ENCODE measurements around the gene PTPRC. TPM values are rescaled to one million over a fixed set of nuclear protein-coding genes. Genes with fewer than 3 reads are reported as not detected.

Gene PTPRC
- total and polyA plus RNA-seq, 5 donors from 2014 or later = 946 to 1,099 (median 1,070) TPM

DNA sequence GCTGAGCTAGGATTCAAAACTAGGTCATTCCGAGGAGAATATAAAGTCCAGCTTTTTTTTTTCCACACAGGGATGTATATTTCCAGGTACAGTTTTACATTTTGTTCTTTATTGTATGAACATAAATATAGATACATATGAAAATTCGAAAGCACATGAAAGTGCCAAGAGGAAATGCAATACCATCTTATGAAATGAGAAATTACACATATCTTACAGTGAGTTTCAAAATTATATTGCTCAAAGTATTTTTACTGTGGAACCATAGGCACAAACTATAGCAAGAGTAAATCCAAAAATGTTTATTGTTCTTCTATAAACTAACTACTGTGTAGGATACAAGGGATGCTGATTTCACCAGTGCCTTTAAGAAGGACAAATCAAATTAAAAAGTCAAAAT is 39.0 kb downstream of the PTPRC start:
- peaks cover 22% of the 10 kb centered on the region for H3K36me3 ChIP-seq (ENCODE audit: control insufficient read depth, insufficient read depth, low read length)
- Mint-ChIP-seq H3K36me3 (peaks cover 46% of the 10 kb centered on the region), H3K4me1 (peaks cover 61 to 90% (median 74%) of the 10 kb centered on the region in 4 donors), H3K9me3 (no peaks in the 10 kb centered on the region), H3K27me3 (peaks cover 11% of the 10 kb centered on the region), H3K27ac (peak overlapping the region; percentile 97 to 99 (median 98)), H3K4me3 (peak overlapping the region; percentile 80 to 97 (median 88))
- H3K27ac ChIP-seq (ENCODE audit: insufficient read depth, low read length, poor library complexity, severe bottlenecking) = peak overlapping the region; percentile 97
- H3K4me3 ChIP-seq (ENCODE audit: low read depth, low read length) = peak overlapping the region; percentile 80
- no peak for DNase-seq
- no peak for ATAC-seq (ENCODE audit: low read depth in 2 of 2)
- H3K27me3 ChIP-seq (ENCODE audit: control insufficient read depth, insufficient read depth, low read length) = no peaks in the 10 kb centered on the region
- H3K9me3 ChIP-seq (ENCODE audit: control insufficient read depth in 2 of 2, low read length in 2 of 2) = no peaks in the 10 kb centered on the region
- H3K4me1 ChIP-seq (ENCODE audit: control insufficient read depth, insufficient read depth, low read length, poor library complexity, severe bottlenecking) = peaks cover 95% of the 10 kb centered on the region

DNA sequence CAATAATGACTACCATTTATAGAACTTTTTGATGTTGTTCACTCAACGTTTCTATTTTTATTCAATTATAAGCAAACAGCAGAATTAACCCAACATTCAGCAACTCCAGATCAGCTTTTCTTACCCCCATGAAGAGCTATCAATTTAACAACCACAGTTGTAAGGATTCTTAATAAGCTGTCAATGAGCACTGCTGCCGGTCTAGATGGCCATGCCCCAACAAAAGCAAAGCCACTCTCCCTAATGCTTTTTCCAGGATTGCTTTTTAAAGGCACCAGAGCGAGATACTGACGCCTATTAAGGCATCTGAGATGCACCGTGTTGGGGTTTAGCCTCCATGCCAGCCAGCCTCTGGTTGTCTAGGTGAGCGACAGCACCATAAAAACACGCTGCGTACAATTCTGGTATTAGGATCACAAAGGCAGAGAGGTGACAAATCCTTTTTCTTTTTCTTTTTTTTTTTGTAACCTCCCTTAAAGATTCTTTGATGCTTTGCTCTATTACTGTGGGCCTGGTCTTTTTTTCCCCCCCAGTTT is 39.5 kb downstream of the PTPRC start:
- Mint-ChIP-seq H3K27ac (peak overlapping the region; percentile 97 to 99 (median 98)), H3K4me3 (peak overlapping the region; percentile 80 to 97 (median 88)), H3K4me1 (peaks cover 59 to 90% (median 73%) of the 10 kb centered on the region in 4 donors), H3K36me3 (peaks cover 43% of the 10 kb centered on the region), H3K27me3 (peaks cover 11% of the 10 kb centered on the region), H3K9me3 (no peaks in the 10 kb centered on the region)
- no peaks in the 10 kb centered on the region for H3K9me3 ChIP-seq (ENCODE audit: control insufficient read depth in 2 of 2, low read length in 2 of 2)
- H3K4me1 ChIP-seq (ENCODE audit: control insufficient read depth, insufficient read depth, low read length, poor library complexity, severe bottlenecking) = peaks cover 95% of the 10 kb centered on the region
- peak in 2 of 3 donors; percentile 56 to 74 for DNase-seq
- peak; percentile 21 to 26 for ATAC-seq (ENCODE audit: low read depth in 2 of 2)
- no peaks in the 10 kb centered on the region for H3K27me3 ChIP-seq (ENCODE audit: control insufficient read depth, insufficient read depth, low read length)
- peaks cover 19% of the 10 kb centered on the region for H3K36me3 ChIP-seq (ENCODE audit: control insufficient read depth, insufficient read depth, low read length)
- peak overlapping the region; percentile 80 for H3K4me3 ChIP-seq (ENCODE audit: low read depth, low read length)
- peak overlapping the region; percentile 97 for H3K27ac ChIP-seq (ENCODE audit: insufficient read depth, low read length, poor library complexity, severe bottlenecking)

DNA sequence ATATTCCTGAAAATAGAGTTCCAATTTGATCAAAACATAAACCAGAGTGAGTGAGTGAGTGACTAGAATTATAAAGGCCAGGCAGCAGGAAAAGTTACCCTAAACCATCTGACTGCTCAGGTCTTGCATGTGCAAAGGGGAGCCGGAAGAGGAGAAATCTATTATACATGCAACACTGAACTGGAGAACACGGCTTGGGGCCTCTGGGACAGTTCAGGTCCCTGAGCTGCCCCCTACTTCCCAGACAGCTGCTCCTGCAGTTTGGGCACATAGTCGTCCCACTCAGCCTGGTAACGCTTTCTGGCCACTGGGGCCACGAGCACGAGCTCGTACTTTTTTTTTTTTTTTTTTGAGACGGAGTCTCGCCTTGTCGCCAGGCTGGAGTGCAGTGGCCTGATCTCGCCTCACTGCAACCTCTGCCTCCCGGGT is 40.1 kb downstream of the PTPRC start:
- Mint-ChIP-seq H3K4me3 (peak overlapping the region; percentile 80 to 97 (median 88)), H3K27me3 (peaks cover 11% of the 10 kb centered on the region), H3K4me1 (peaks cover 59 to 91% (median 73%) of the 10 kb centered on the region in 4 donors), H3K27ac (peak overlapping the region; percentile 97 to 99 (median 98)), H3K9me3 (no peaks in the 10 kb centered on the region), H3K36me3 (peaks cover 43% of the 10 kb centered on the region)
- H3K27me3 ChIP-seq (ENCODE audit: control insufficient read depth, insufficient read depth, low read length) = no peaks in the 10 kb centered on the region
- peaks cover 95% of the 10 kb centered on the region for H3K4me1 ChIP-seq (ENCODE audit: control insufficient read depth, insufficient read depth, low read length, poor library complexity, severe bottlenecking)
- peak overlapping the region; percentile 80 for H3K4me3 ChIP-seq (ENCODE audit: low read depth, low read length)
- H3K36me3 ChIP-seq (ENCODE audit: control insufficient read depth, insufficient read depth, low read length) = peaks cover 19% of the 10 kb centered on the region
- ATAC-seq (ENCODE audit: low read depth in 2 of 2) (peak in 1 of 2 donors; percentile 9), DNase-seq (peak; percentile 23 to 72 (median 62))
- H3K27ac ChIP-seq (ENCODE audit: insufficient read depth, low read length, poor library complexity, severe bottlenecking) = peak overlapping the region; percentile 97
- no peaks in the 10 kb centered on the region for H3K9me3 ChIP-seq (ENCODE audit: control insufficient read depth in 2 of 2, low read length in 2 of 2)

DNA sequence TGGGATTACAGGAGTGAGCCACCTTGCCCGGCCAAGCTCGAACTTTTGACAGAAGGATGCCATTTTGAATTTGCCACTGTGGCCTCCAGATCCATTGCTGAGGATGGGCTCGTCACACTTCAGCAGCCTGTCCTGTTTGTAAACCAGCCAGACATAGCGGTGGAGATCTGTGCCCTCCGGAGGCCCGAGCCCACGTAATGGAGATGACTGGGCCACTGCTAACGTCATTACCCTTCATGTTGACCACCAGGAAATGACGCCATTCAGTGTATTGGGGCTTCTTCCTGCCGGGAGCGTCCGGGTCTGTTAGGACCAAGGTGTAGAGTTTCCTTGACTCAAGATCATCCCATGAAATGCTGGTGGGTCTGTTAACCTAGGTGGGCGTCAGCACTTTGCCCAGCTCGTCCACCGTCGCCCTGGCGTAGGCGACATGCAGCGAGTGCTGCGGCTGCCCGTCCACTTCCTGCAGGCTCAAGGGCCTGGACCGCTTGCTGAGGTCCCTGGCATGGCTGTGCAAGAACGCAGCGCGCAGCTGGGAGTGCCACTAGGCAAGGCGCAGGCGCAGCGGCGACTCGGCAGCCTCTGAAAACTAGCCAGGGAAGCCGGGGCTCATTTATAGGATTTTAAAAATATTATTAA is 40.8 kb downstream of the PTPRC start:
- Mint-ChIP-seq H3K27ac (peak overlapping the region; percentile 97 to 99 (median 98)), H3K4me1 (peaks cover 60 to 92% (median 75%) of the 10 kb centered on the region in 4 donors), H3K4me3 (peak overlapping the region; percentile 80 to 97 (median 88)), H3K27me3 (peaks cover 11% of the 10 kb centered on the region), H3K36me3 (peaks cover 43% of the 10 kb centered on the region), H3K9me3 (no peaks in the 10 kb centered on the region)
- Histone ChIP-seq H3K27ac (ENCODE audit: insufficient read depth, low read length, poor library complexity, severe bottlenecking) (peak overlapping the region; percentile 97), H3K9me3 (ENCODE audit: control insufficient read depth in 2 of 2, low read length in 2 of 2) (no peaks in the 10 kb centered on the region), H3K4me1 (ENCODE audit: control insufficient read depth, insufficient read depth, low read length, poor library complexity, severe bottlenecking) (peaks cover 97% of the 10 kb centered on the region), H3K4me3 (ENCODE audit: low read depth, low read length) (peak overlapping the region; percentile 90), H3K27me3 (ENCODE audit: control insufficient read depth, insufficient read depth, low read length) (no peaks in the 10 kb centered on the region), H3K36me3 (ENCODE audit: control insufficient read depth, insufficient read depth, low read length) (peaks cover 17% of the 10 kb centered on the region)
- no peak for ATAC-seq (ENCODE audit: low read depth in 2 of 2)
- DNase-seq = peak in 2 of 3 donors; percentile 36 to 45

DNA sequence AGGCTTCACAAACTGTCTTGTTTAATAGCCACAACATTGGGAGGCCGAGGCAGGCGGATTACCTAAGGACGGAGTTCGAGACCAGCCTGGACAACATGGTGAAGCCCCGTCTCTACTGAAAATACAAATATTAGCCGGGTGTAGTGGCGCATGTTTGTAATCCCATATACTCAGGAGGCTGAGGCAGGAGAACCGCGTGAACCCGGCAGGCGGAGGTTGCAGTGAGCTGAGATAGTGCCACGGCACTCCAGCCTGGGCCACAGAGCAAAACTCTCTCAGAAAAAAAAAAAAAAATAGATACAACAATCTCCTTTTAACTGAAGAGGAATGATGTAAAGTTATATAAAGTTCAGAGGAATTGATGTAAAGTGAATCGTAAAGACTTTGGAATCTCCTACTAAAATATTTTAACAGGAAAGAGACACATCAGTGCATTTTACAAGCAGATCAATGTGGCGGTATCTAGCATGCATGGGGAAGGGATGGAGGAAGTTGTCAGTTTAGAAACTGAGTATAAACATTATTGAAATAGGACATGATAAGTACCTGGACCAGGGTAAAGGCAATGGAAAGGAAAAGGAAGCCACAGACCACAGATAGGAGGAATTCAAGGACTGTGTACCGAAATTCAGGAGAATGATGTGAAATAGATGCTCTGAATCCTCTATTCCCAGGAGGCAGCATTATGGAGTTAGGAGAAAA is 41.5 kb downstream of the PTPRC start:
- Mint-ChIP-seq H3K4me1 (peaks cover 59 to 90% (median 74%) of the 10 kb centered on the region in 4 donors), H3K36me3 (peaks cover 38% of the 10 kb centered on the region), H3K4me3 (peak overlapping the region; percentile 77 to 97 (median 84)), H3K9me3 (no peaks in the 10 kb centered on the region), H3K27me3 (peaks cover 11% of the 10 kb centered on the region), H3K27ac (peak overlapping the region; percentile 97 to 99 (median 98))
- H3K4me1 ChIP-seq (ENCODE audit: control insufficient read depth, insufficient read depth, low read length, poor library complexity, severe bottlenecking) = peaks cover 97% of the 10 kb centered on the region
- no peak for DNase-seq
- no peak for ATAC-seq (ENCODE audit: low read depth in 2 of 2)
- H3K27ac ChIP-seq (ENCODE audit: insufficient read depth, low read length, poor library complexity, severe bottlenecking) = peak overlapping the region; percentile 97
- peaks cover 13% of the 10 kb centered on the region for H3K36me3 ChIP-seq (ENCODE audit: control insufficient read depth, insufficient read depth, low read length)
- no peaks in the 10 kb centered on the region for H3K27me3 ChIP-seq (ENCODE audit: control insufficient read depth, insufficient read depth, low read length)
- H3K9me3 ChIP-seq (ENCODE audit: control insufficient read depth in 2 of 2, low read length in 2 of 2) = no peaks in the 10 kb centered on the region
- H3K4me3 ChIP-seq (ENCODE audit: low read depth, low read length) = peak overlapping the region; percentile 90

DNA sequence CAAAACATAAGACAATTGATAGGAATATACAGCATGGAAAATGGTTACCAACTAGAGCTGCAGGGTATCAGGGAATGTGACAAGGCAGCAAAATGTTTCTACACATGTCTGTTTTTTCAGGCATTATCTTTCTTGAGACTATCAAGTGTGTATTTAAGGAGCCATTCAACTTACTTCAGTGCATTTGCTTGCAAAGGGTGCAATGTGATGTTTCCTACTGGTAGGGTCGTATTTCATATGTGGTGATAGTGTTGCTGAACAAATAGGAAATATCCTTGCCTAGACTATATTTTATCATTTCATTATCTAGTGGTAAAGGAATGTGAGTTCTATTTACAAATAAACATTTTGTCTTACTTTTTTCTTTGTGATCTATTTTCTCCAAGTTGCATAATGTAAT is 42.4 kb downstream of the PTPRC start:
- peak overlapping the region; percentile 97 for H3K27ac ChIP-seq (ENCODE audit: insufficient read depth, low read length, poor library complexity, severe bottlenecking)
- DNase-seq = no peak
- Mint-ChIP-seq H3K9me3 (no peaks in the 10 kb centered on the region), H3K4me1 (peaks cover 56 to 89% (median 70%) of the 10 kb centered on the region in 4 donors), H3K27ac (peak overlapping the region; percentile 84 to 97 (median 94)), H3K4me3 (peak overlapping the region; percentile 12 to 77 (median 72)), H3K36me3 (peaks cover 30% of the 10 kb centered on the region), H3K27me3 (peaks cover 11% of the 10 kb centered on the region)
- peak overlapping the region; percentile 90 for H3K4me3 ChIP-seq (ENCODE audit: low read depth, low read length)
- H3K9me3 ChIP-seq (ENCODE audit: control insufficient read depth in 2 of 2, low read length in 2 of 2) = no peaks in the 10 kb centered on the region
- ATAC-seq (ENCODE audit: low read depth in 2 of 2) = no peak
- H3K36me3 ChIP-seq (ENCODE audit: control insufficient read depth, insufficient read depth, low read length) = peaks cover 10% of the 10 kb centered on the region
- H3K4me1 ChIP-seq (ENCODE audit: control insufficient read depth, insufficient read depth, low read length, poor library complexity, severe bottlenecking) = peaks cover 97% of the 10 kb centered on the region
- H3K27me3 ChIP-seq (ENCODE audit: control insufficient read depth, insufficient read depth, low read length) = no peaks in the 10 kb centered on the region

DNA sequence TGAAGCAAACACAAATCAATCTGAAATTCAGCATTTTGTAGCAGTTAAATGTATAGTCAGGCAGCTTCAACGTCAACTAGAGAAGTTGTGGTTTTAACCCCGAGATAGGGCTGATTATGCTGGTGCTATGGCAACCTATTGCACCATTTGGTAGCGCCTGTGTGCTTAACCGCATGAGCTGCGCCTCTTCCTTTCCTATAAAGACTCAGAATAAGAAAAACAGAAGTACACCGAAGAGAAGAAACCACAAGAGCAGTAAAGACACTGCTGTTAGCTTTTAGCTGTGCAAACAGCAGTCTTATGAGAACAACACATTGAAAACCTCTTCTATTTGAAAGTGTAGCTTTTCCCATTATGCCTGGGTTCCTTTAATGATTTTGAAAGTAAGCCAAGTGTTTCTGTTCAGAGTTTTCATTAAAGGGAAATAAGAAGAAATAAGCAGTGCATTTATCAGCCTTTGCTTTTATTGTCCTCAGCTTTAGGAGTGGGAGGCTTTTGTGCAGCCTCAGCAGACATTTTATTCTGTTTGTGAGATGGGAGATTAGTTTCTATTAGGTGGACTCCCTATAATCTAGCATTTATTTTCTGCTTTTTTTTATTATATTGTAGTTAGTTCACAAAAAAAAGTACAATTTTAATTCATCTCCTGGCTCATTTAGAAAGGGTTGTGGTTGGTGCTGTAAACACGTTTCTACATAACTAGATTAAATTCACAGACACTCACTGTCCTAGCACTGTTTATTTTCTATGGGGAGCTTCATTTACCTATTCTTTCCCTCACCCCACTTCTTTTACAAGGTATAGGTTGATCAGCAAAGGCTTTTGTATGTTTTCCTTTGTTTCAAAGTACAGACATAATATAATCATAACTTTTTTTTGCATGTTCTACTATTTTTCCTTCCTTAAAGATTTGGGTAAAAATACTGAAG is 43.3 kb downstream of the PTPRC start:
- H3K27ac Mint-ChIP-seq = peak overlapping the region; percentile 90 to 97 (median 97)
- DNase-seq = peak; percentile 80 to 97 (median 93)

More for the DNA sequence above, 43.3 kb downstream of the PTPRC start:
- peak; percentile 89 to 91 for ATAC-seq (ENCODE audit: low read depth in 2 of 2)
- Mint-ChIP-seq H3K4me3 (peak overlapping the region; percentile 68 to 83 (median 78)), H3K4me1 (peaks cover 55 to 88% (median 66%) of the 10 kb centered on the region in 4 donors), H3K9me3 (no peaks in the 10 kb centered on the region), H3K27me3 (peaks cover 11% of the 10 kb centered on the region), H3K36me3 (peaks cover 29% of the 10 kb centered on the region)
- Histone ChIP-seq H3K36me3 (ENCODE audit: control insufficient read depth, insufficient read depth, low read length) (peaks cover 16% of the 10 kb centered on the region), H3K9me3 (ENCODE audit: control insufficient read depth in 2 of 2, low read length in 2 of 2) (no peaks in the 10 kb centered on the region), H3K4me1 (ENCODE audit: control insufficient read depth, insufficient read depth, low read length, poor library complexity, severe bottlenecking) (peaks cover 97% of the 10 kb centered on the region), H3K27ac (ENCODE audit: insufficient read depth, low read length, poor library complexity, severe bottlenecking) (peak overlapping the region; percentile 97), H3K4me3 (ENCODE audit: low read depth, low read length) (peak overlapping the region; percentile 90), H3K27me3 (ENCODE audit: control insufficient read depth, insufficient read depth, low read length) (no peaks in the 10 kb centered on the region)

All from CD4-positive, CD25-positive, alpha-beta regulatory T cell (primary cell).